Stomach (tissue), 9 donors: ENCODE results near the gene NCKIPSD. TPM values are rescaled to one million over a fixed set of nuclear protein-coding genes. Genes with fewer than 3 reads are reported as not detected.

Source experiments
- DNase-seq, 2 donors: peaks; one replicate each; pipeline versions ENCODE4 v3.0.0 to v3.0.0-alpha.2; 2013 to 2019
- H3K27ac ChIP-seq, 5 donors: fragments of 200-600 bp in 4 of 5; sonication (generic) in 4 of 5; one replicate each; pipeline ENCODE4 v1.5.1; 2013 to 2019; ENCODE audit warnings: mild to moderate bottlenecking in 1 of 5, moderate library complexity in 1 of 5
- H3K27me3 ChIP-seq, 3 donors: fragments of 200-600 bp; sonication (generic); one replicate each; pipeline ENCODE4 v1.5.1; 2017 to 2019; ENCODE audit warnings: mixed run types in 1 of 3
- H3K36me3 ChIP-seq, 4 donors: fragments of 200-600 bp; sonication (generic); 1 replicate in 3 of 4; 2 replicates in 1 of 4; pipeline ENCODE4 v1.5.1; 2016 to 2019
- H3K4me1 ChIP-seq, 4 donors: fragments of 200-600 bp; sonication (generic); one replicate each; pipeline ENCODE4 v1.5.1; 2016 to 2019
- H3K4me3 ChIP-seq, 4 donors: fragments of 200-600 bp; sonication (generic) in 3 of 4; one replicate each; pipeline ENCODE4 v1.5.1; 2016 to 2019; ENCODE audit warnings: mild to moderate bottlenecking in 1 of 4
- H3K9me3 ChIP-seq, 4 donors: fragments of 200-600 bp; sonication (generic); one replicate each; pipeline ENCODE4 v1.5.1; 2016 to 2019
- EP300 ChIP-seq: sonication (generic); formaldehyde crosslinking; IDR thresholded peaks from one replicate; pipeline ENCODE4 v1.6.1; 2017; ENCODE audit warnings: antibody characterized with exemption
- POLR2A ChIP-seq, 4 donors: fragments of 450-650 bp; IDR thresholded peaks; one replicate each; pipeline ENCODE4 v1.6.1; 2016; ENCODE audit warnings: antibody characterized with exemption in 4 of 4, control low read depth in 2 of 4, mild to moderate bottlenecking in 1 of 4, moderate library complexity in 1 of 4
- POLR2AphosphoS5 ChIP-seq, 3 donors: sonication (generic); formaldehyde crosslinking; IDR thresholded peaks; one replicate each; pipeline ENCODE4 v1.6.1; 2016; ENCODE audit warnings: antibody characterized with exemption in 3 of 3
- WGBS, 5 donors: extraction: QIAGEN DNeasy Blood & Tissue Kit in 3 of 5; methylation state at CpG; one replicate each; pipeline versions ENCODE4 v1.1.5 to v1.1.7; 2013 to 2018; 5-methylcytosine and 5-hydroxymethylcytosine counted together
- intact Hi-C: fragments of 100-400 bp; cut with DNase I; formaldehyde crosslinking; loops from one replicate; pipeline ENCODE4 v1.15.1; 2023; ENCODE audit warnings: low total_unique reads
- polyA plus RNA-seq, 3 donors: library from polyadenylated mRNA; stranded (reverse); fragments of 200-250 nt; gene quantifications; one replicate each; pipeline ENCODE4 v1.2.3, GENCODE V29; 2013
- total RNA-seq, 5 donors: library from RNA; depleted of rRNA; stranded (reverse); fragments of >200 nt; gene quantifications; one replicate each; pipeline versions ENCODE4 v1.1.0 to v1.2.3, GENCODE V29; 2014 to 2016
- TF ChIP-seq, protein P1 (sequence below), 7 experiments: fragments of 450-650 bp in 4 of 7; fragments of 200-600 bp in 3 of 7; sonication (generic) in 3 of 7; IDR thresholded peaks; one replicate each; pipeline ENCODE4 v1.5.1; 2016 to 2019; ENCODE audit warnings: antibody characterized with exemption in 7 of 7, control low read depth in 2 of 7, mild to moderate bottlenecking in 1 of 7
- donor health status: healthy with polysubstance abuse.
- donor health status: Bipolar disorder and iron deficiency.
- donor health status: healthy.

NCKIPSD gene
- total and polyA plus RNA-seq, 8 donors: 6.1 to 46.7 (median 17.4) TPM

DNA sequence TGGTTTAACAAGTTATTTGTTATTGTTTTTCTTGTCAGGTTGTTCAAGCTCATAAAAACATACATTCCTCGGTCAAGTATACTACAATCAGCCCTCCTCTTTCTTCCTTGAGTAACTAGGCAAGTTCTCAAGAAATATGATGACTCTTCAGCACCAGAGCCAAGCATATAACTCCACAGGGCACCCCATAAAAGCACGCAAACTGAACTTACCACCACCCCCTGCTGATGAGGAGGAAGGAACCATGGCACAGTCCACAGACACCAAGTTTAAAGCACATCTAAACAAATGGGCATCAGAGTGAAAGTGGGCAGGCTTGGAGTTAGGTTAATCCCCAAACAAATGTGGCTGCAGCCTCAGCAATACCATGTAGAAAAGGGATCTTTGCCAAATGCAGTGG, 26.0 kb upstream of the NCKIPSD start:
- no peak for TF ChIP-seq EP300
- TF ChIP-seq, protein P1, sequence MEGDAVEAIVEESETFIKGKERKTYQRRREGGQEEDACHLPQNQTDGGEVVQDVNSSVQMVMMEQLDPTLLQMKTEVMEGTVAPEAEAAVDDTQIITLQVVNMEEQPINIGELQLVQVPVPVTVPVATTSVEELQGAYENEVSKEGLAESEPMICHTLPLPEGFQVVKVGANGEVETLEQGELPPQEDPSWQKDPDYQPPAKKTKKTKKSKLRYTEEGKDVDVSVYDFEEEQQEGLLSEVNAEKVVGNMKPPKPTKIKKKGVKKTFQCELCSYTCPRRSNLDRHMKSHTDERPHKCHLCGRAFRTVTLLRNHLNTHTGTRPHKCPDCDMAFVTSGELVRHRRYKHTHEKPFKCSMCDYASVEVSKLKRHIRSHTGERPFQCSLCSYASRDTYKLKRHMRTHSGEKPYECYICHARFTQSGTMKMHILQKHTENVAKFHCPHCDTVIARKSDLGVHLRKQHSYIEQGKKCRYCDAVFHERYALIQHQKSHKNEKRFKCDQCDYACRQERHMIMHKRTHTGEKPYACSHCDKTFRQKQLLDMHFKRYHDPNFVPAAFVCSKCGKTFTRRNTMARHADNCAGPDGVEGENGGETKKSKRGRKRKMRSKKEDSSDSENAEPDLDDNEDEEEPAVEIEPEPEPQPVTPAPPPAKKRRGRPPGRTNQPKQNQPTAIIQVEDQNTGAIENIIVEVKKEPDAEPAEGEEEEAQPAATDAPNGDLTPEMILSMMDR (IDR thresholded peaks at IDR 0.05): no peak
- TF ChIP-seq POLR2A (IDR thresholded peaks at IDR 0.05): no peak
- Histone ChIP-seq H3K4me3 (no peak overlapping the region), H3K27ac (no peak overlapping the region), H3K27me3 (no peaks in the 10 kb centered on the region), H3K9me3 (no peaks in the 10 kb centered on the region), H3K36me3 (peaks cover 18 to 74% (median 65%) of the 10 kb centered on the region in 4 donors), H3K4me1 (peaks cover 42 to 92% (median 73%) of the 10 kb centered on the region in 4 donors)
- no peak for DNase-seq
- intact Hi-C loops: no loop called here
- WGBS, 5 donors: 75 to 94% (median 87%) methylated on average over 2 of the region's 2 CpGs

DNA sequence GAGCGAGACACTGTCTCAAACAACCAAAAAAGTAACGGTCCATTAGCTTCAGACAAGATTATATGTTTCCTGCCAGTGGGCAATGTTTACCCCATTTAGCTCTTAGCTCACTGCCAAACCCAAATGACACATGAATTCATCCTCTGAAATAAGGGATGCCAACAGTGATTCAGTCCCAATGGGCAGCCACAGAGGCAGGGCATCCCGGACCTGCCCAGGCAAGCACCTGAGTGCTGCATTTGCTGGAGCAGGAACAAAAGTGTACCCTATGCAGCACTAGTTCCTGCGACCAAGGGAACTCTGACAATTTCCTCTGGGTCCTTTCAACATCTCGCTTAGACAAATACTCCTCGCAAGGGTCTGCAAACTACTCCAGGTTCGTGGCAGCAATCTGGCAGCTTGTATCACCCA, 23.3 kb upstream of the NCKIPSD start:
- TF ChIP-seq EP300: no peak
- TF ChIP-seq POLR2A (IDR thresholded peaks at IDR 0.05): no peak
- TF ChIP-seq POLR2AphosphoS5 (IDR thresholded peaks at IDR 0.05): no peak
- TF ChIP-seq, protein P1 (IDR thresholded peaks at IDR 0.05): no peak
- Histone ChIP-seq H3K9me3 (no peaks in the 10 kb centered on the region), H3K27me3 (no peaks in the 10 kb centered on the region), H3K4me1 (peaks cover 25 to 81% (median 60%) of the 10 kb centered on the region in 4 donors), H3K27ac (peak overlapping the region in 3 of 5 donors; percentile 39 to 52 (median 46)), H3K36me3 (peaks cover 22 to 82% (median 78%) of the 10 kb centered on the region in 4 donors), H3K4me3 (no peak overlapping the region)
- intact Hi-C loops: no loop called here
- 52 to 72% (median 69%) methylated on average over 7 of the region's 7 CpGs for WGBS, 5 donors
- DNase-seq: no peak

DNA sequence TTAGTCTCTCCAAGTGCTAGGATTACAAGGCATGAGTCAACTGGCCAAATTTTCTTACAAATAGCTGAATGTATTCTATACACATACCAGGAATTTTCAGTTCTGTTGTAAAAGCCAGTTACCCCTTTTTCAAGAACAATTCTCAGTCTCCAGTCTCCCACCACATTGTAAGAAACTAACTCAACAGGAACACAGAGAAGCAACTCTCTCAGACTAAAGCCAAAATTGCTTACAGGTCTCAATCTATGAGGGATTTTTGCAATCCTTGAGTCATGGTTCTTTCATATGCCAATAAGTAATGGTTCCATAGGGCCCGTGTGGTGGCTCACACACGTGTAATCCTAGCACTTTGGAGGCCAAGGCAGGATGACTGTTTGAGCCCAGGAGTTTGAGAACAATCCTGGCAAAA, 22.8 kb upstream of the NCKIPSD start:
- Histone ChIP-seq H3K36me3 (peaks cover 22 to 76% (median 72%) of the 10 kb centered on the region in 4 donors), H3K27ac (peak overlapping the region in 3 of 5 donors; percentile 39 to 52 (median 46)), H3K4me3 (no peak overlapping the region), H3K4me1 (peaks cover 25 to 81% (median 58%) of the 10 kb centered on the region in 4 donors), H3K9me3 (no peaks in the 10 kb centered on the region), H3K27me3 (no peaks in the 10 kb centered on the region)
- no peak for DNase-seq
- 23 to 55% (median 33%) methylated on average over 2 of the region's 2 CpGs for WGBS, 5 donors
- TF ChIP-seq EP300 (no peak), POLR2AphosphoS5 (IDR thresholded peaks at IDR 0.05) (no peak), POLR2A (IDR thresholded peaks at IDR 0.05) (no peak)
- TF ChIP-seq, protein P1 (IDR thresholded peaks at IDR 0.05): no peak
- intact Hi-C loops: no loop called here

DNA sequence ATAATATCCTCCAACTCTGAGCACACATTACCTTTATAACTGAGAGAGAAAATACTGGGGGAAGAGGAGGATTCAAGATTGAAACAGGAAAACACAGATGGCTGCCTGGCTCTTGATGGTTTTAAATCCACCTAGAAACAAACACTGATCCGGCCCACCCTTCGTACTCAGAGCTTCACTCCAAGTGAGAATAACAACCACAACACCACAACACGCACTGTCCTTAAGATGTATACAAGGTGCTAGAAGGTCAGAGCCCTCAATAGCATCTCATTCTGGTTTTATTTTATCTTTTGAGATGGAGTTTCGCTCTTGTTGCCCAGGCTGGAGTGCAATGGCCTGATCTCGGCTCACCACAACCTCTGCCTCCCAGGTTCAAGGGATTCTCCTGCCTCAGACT, 21.4 kb upstream of the NCKIPSD start:
- 80 to 86% (median 84%) methylated on average over 5 of the region's 5 CpGs for WGBS, 5 donors
- no peak overlapping the region for H3K4me3 ChIP-seq
- peaks cover 22 to 68% (median 64%) of the 10 kb centered on the region in 4 donors for H3K36me3 ChIP-seq
- no peak overlapping the region for H3K27ac ChIP-seq
- peaks cover 22 to 81% (median 50%) of the 10 kb centered on the region in 4 donors for H3K4me1 ChIP-seq
- TF ChIP-seq, protein P1 (IDR thresholded peaks at IDR 0.05): no peak
- TF ChIP-seq POLR2AphosphoS5 (IDR thresholded peaks at IDR 0.05) (no peak), POLR2A (IDR thresholded peaks at IDR 0.05) (no peak), EP300 (no peak)
- intact Hi-C loops: no loop called here
- no peaks in the 10 kb centered on the region for H3K9me3 ChIP-seq
- no peak for DNase-seq
- H3K27me3 ChIP-seq: no peaks in the 10 kb centered on the region
